Liver (tissue), 9 donors: ENCODE measurements around the gene GLIPR1L2. TPM values are rescaled to one million over a fixed set of nuclear protein-coding genes. Genes with fewer than 3 reads are reported as not detected.

Source experiments
- DNase-seq: peaks from one replicate; pipeline ENCODE4 v3.0.0-alpha.2; 2017; ENCODE audit warnings: low spot score
- H3K27ac ChIP-seq, 2 donors: one replicate each; pipeline ENCODE4 v1.7.0; 2013; ENCODE audit warnings: inconsistent platforms in 2 of 2, low read length in 2 of 2, control low read depth in 1 of 2, low read depth in 1 of 2, mild to moderate bottlenecking in 1 of 2
- H3K27me3 ChIP-seq, 4 donors: one replicate each; pipeline versions ENCODE4 v1.6.1 to v1.7.0; 2013; ENCODE audit warnings: low read length in 3 of 4, inconsistent platforms in 1 of 4, mild to moderate bottlenecking in 1 of 4, moderate library complexity in 1 of 4; ENCODE audit not compliant: control insufficient read depth in 4 of 4, insufficient read depth in 4 of 4
- H3K36me3 ChIP-seq, 4 donors: one replicate each; pipeline versions ENCODE4 v1.6.1 to v1.7.0; 2013; ENCODE audit warnings: low read length in 3 of 4, mild to moderate bottlenecking in 3 of 4, low read depth in 1 of 4, moderate library complexity in 1 of 4; ENCODE audit not compliant: control insufficient read depth in 4 of 4, insufficient read depth in 3 of 4
- H3K4me1 ChIP-seq, 4 donors: one replicate each; pipeline versions ENCODE4 v1.6.1 to v1.7.0; 2013; ENCODE audit warnings: low read length in 3 of 4, mild to moderate bottlenecking in 3 of 4, moderate library complexity in 1 of 4; ENCODE audit not compliant: control insufficient read depth in 4 of 4, insufficient read depth in 4 of 4
- H3K4me3 ChIP-seq, 3 donors: one replicate each; pipeline versions ENCODE4 v1.6.1 to v1.7.0; 2013; ENCODE audit warnings: low read length in 3 of 3, control low read depth in 1 of 3, low read depth in 1 of 3, mild to moderate bottlenecking in 1 of 3
- H3K9ac ChIP-seq, 2 donors: one replicate each; pipeline ENCODE4 v1.7.0; 2013; ENCODE audit warnings: low read length in 2 of 2, mild to moderate bottlenecking in 2 of 2, moderate library complexity in 2 of 2, control low read depth in 1 of 2, low read depth in 1 of 2
- H3K9me3 ChIP-seq, 4 donors: one replicate each; pipeline versions ENCODE4 v1.6.1 to v1.7.0; 2013; ENCODE audit warnings: low read length in 3 of 4; ENCODE audit not compliant: control insufficient read depth in 4 of 4
- EGR1 ChIP-seq, 2 donors: IDR thresholded peaks; 2 replicates each; pipeline ENCODE4 v1.6.1; 2016 to 2018; ENCODE audit warnings: antibody characterized with exemption in 2 of 2, low read depth in 2 of 2
- FOXA1 ChIP-seq: IDR thresholded peaks from 2 replicates; pipeline ENCODE4 v1.6.1; 2016; ENCODE audit warnings: antibody characterized with exemption
- FOXA2 ChIP-seq: IDR thresholded peaks from 2 replicates; pipeline ENCODE4 v1.6.1; 2016; ENCODE audit warnings: antibody characterized with exemption
- GABPA ChIP-seq, 2 donors: IDR thresholded peaks in 1 of 2; conservative IDR thresholded peaks in 1 of 2; 2 replicates each; pipeline ENCODE4 v1.6.1; 2016; ENCODE audit warnings: antibody characterized with exemption in 2 of 2, mild to moderate bottlenecking in 1 of 2, moderate library complexity in 1 of 2
- HNF4A ChIP-seq, 2 donors: conservative IDR thresholded peaks; 2 replicates each; pipeline ENCODE4 v1.6.1; 2016; ENCODE audit warnings: antibody characterized with exemption in 2 of 2, mild to moderate bottlenecking in 2 of 2
- HNF4G ChIP-seq: IDR thresholded peaks from 2 replicates; pipeline ENCODE4 v1.6.1; 2016; ENCODE audit warnings: antibody characterized with exemption
- JUND ChIP-seq, 2 donors: IDR thresholded peaks; 2 replicates each; pipeline ENCODE4 v1.6.1; 2016; ENCODE audit warnings: antibody characterized with exemption in 2 of 2
- NR2F2 ChIP-seq: IDR thresholded peaks from 2 replicates; pipeline ENCODE4 v1.6.1; 2016; ENCODE audit warnings: antibody characterized with exemption
- RXRA ChIP-seq, 2 donors: IDR thresholded peaks; 2 replicates each; pipeline ENCODE4 v1.6.1; 2017 to 2018; ENCODE audit warnings: antibody characterized with exemption in 2 of 2, mild to moderate bottlenecking in 1 of 2
- SP1 ChIP-seq: IDR thresholded peaks from 2 replicates; pipeline ENCODE4 v1.6.1; 2018; ENCODE audit warnings: antibody characterized with exemption, mild to moderate bottlenecking
- TAF1 ChIP-seq: conservative IDR thresholded peaks from 2 replicates; pipeline ENCODE4 v1.6.1; 2016; ENCODE audit warnings: antibody characterized with exemption, mild to moderate bottlenecking
- YY1 ChIP-seq: IDR thresholded peaks from 2 replicates; pipeline ENCODE4 v1.6.1; 2016; ENCODE audit warnings: antibody characterized with exemption, mild to moderate bottlenecking
- WGBS: extraction: QIAGEN DNeasy Blood & Tissue Kit; methylation state at CpG from one replicate; pipeline ENCODE4 v1.1.7; 2013; 5-methylcytosine and 5-hydroxymethylcytosine counted together
- polyA plus RNA-seq, 2 donors: library from polyadenylated mRNA; stranded (reverse) in 1 of 2; unstranded in 1 of 2; fragments of 200-250 nt in 1 of 2; fragments of >200 nt in 1 of 2; fragmentation: Nextera tagmentation in 1 of 2; extraction: Ambion mirVana in 1 of 2; gene quantifications; one replicate each; pipeline versions ENCODE4 v1.2.1 to v1.2.3, GENCODE V29; 2013 to 2015
- total RNA-seq, 2 donors: library from RNA; depleted of rRNA; stranded (reverse); fragments of >200 nt; gene quantifications; one replicate each; pipeline ENCODE4 v1.2.3, GENCODE V29; 2014
- TF ChIP-seq, protein P1 (sequence below): IDR thresholded peaks from 2 replicates; pipeline ENCODE4 v1.6.1; 2016; ENCODE audit warnings: antibody characterized with exemption
- TF ChIP-seq, protein P2 (sequence below): fragments of 150-350 bp; IDR thresholded peaks from 2 replicates; pipeline ENCODE4 v1.5.1; 2017; ENCODE audit warnings: improper control_type of control experiment, low read depth, low read length; ENCODE audit not compliant: missing input control
- TF ChIP-seq, protein P3 (sequence below): IDR thresholded peaks from 2 replicates; pipeline ENCODE4 v1.6.1; 2016; ENCODE audit warnings: antibody characterized with exemption
- TF ChIP-seq, protein P4 (sequence below): IDR thresholded peaks from 2 replicates; pipeline ENCODE4 v1.6.1; 2016; ENCODE audit warnings: antibody characterized with exemption, mild to moderate bottlenecking
- TF ChIP-seq, protein P5 (sequence below): IDR thresholded peaks from 2 replicates; pipeline ENCODE4 v1.6.1; 2016; ENCODE audit warnings: antibody characterized with exemption
- donor health status: healthy.
- donor health status: healthy.
- donor health status: healthy.
- donor health status: healthy.
- donor health status: healthy.

Gene GLIPR1L2
- total and polyA plus RNA-seq, 4 donors, result 0.05 to 0.38 (median 0.26) TPM

DNA sequence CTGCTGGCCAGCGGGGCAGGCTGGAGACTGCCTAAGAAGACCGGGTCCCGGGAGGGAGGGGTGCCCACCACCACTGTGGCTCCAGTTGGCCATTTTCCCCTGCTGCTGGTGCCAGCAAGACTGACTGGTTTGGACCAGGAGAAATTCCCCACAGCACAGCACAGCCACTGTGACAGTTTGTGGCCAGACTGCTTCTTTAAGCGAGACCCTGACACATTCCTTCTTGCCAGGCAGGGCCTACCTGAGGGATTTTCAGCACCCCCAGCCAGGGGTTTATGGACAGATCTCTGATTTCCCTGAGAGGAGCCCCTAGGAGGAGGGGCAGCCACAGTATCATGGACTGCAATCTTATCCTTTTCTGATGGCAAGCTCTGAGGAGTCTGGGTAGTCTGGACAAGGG lies 40.9 kb upstream of the GLIPR1L2 start:
- DNase-seq, result no peak
- H3K36me3 ChIP-seq, result no peaks in the 10 kb centered on the region
- 90% methylated on average over 4 of the region's 4 CpGs for WGBS

DNA sequence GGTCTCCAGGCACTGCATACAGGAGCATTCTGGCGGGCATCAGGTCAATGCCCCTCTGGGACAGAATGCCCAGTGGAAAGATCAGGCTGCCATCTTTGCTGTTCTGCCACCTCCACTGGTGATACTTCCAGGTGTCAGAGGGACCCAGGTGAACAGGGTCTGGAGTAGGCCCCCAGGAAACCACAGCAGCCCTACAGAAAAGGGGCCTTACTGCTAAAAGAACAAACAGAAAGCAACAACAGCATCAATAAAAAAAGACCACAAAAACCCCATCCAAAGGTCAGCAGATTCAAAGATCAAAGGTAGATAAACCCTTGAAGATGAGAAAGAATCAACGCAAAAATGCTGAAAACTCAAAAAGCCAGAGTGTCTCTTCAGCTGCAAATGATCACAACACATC lies 40.5 kb upstream of the GLIPR1L2 start:
- WGBS, result 69% methylated on average over 2 of the region's 2 CpGs
- Histone ChIP-seq H3K27me3 (no peaks in the 10 kb centered on the region), H3K4me3 (no peak overlapping the region), H3K4me1 (no peaks in the 10 kb centered on the region), H3K9me3 (no peaks in the 10 kb centered on the region), H3K36me3 (no peaks in the 10 kb centered on the region), H3K27ac (no peak overlapping the region), H3K9ac (no peak overlapping the region)
- DNase-seq, result no peak
- TF ChIP-seq, protein P1, sequence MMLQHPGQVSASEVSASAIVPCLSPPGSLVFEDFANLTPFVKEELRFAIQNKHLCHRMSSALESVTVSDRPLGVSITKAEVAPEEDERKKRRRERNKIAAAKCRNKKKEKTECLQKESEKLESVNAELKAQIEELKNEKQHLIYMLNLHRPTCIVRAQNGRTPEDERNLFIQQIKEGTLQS, result no peak
- TF ChIP-seq, protein P2, sequence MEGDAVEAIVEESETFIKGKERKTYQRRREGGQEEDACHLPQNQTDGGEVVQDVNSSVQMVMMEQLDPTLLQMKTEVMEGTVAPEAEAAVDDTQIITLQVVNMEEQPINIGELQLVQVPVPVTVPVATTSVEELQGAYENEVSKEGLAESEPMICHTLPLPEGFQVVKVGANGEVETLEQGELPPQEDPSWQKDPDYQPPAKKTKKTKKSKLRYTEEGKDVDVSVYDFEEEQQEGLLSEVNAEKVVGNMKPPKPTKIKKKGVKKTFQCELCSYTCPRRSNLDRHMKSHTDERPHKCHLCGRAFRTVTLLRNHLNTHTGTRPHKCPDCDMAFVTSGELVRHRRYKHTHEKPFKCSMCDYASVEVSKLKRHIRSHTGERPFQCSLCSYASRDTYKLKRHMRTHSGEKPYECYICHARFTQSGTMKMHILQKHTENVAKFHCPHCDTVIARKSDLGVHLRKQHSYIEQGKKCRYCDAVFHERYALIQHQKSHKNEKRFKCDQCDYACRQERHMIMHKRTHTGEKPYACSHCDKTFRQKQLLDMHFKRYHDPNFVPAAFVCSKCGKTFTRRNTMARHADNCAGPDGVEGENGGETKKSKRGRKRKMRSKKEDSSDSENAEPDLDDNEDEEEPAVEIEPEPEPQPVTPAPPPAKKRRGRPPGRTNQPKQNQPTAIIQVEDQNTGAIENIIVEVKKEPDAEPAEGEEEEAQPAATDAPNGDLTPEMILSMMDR, result no peak
- TF ChIP-seq HNF4A (conservative IDR thresholded peaks at IDR 0.05) (no peak), HNF4G (no peak), SP1 (no peak), NR2F2 (no peak), JUND (IDR thresholded peaks at IDR 0.05) (no peak), TAF1 (no peak), RXRA (IDR thresholded peaks at IDR 0.05) (no peak)
- TF ChIP-seq, protein P3, sequence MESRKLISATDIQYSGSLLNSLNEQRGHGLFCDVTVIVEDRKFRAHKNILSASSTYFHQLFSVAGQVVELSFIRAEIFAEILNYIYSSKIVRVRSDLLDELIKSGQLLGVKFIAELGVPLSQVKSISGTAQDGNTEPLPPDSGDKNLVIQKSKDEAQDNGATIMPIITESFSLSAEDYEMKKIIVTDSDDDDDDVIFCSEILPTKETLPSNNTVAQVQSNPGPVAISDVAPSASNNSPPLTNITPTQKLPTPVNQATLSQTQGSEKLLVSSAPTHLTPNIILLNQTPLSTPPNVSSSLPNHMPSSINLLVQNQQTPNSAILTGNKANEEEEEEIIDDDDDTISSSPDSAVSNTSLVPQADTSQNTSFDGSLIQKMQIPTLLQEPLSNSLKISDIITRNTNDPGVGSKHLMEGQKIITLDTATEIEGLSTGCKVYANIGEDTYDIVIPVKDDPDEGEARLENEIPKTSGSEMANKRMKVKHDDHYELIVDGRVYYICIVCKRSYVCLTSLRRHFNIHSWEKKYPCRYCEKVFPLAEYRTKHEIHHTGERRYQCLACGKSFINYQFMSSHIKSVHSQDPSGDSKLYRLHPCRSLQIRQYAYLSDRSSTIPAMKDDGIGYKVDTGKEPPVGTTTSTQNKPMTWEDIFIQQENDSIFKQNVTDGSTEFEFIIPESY, result no peak

More for the DNA sequence above, 40.9 kb upstream of the GLIPR1L2 start:
- Histone ChIP-seq H3K4me1 (no peaks in the 10 kb centered on the region), H3K27ac (no peak overlapping the region), H3K9me3 (no peaks in the 10 kb centered on the region), H3K9ac (no peak overlapping the region), H3K4me3 (no peak overlapping the region), H3K27me3 (no peaks in the 10 kb centered on the region)
- TF ChIP-seq, protein P2, result no peak
- TF ChIP-seq YY1, result no peak
- no peak for TF ChIP-seq FOXA1
- no peak for TF ChIP-seq GABPA (IDR thresholded peaks at IDR 0.05 in 1 of 2, conservative IDR thresholded peaks at IDR 0.05 in 1 of 2)
- TF ChIP-seq JUND (IDR thresholded peaks at IDR 0.05), result no peak
- TF ChIP-seq, protein P4, sequence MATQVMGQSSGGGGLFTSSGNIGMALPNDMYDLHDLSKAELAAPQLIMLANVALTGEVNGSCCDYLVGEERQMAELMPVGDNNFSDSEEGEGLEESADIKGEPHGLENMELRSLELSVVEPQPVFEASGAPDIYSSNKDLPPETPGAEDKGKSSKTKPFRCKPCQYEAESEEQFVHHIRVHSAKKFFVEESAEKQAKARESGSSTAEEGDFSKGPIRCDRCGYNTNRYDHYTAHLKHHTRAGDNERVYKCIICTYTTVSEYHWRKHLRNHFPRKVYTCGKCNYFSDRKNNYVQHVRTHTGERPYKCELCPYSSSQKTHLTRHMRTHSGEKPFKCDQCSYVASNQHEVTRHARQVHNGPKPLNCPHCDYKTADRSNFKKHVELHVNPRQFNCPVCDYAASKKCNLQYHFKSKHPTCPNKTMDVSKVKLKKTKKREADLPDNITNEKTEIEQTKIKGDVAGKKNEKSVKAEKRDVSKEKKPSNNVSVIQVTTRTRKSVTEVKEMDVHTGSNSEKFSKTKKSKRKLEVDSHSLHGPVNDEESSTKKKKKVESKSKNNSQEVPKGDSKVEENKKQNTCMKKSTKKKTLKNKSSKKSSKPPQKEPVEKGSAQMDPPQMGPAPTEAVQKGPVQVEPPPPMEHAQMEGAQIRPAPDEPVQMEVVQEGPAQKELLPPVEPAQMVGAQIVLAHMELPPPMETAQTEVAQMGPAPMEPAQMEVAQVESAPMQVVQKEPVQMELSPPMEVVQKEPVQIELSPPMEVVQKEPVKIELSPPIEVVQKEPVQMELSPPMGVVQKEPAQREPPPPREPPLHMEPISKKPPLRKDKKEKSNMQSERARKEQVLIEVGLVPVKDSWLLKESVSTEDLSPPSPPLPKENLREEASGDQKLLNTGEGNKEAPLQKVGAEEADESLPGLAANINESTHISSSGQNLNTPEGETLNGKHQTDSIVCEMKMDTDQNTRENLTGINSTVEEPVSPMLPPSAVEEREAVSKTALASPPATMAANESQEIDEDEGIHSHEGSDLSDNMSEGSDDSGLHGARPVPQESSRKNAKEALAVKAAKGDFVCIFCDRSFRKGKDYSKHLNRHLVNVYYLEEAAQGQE, result no peak
- TF ChIP-seq HNF4G, result no peak
- TF ChIP-seq, protein P5, sequence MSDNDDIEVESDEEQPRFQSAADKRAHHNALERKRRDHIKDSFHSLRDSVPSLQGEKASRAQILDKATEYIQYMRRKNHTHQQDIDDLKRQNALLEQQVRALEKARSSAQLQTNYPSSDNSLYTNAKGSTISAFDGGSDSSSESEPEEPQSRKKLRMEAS, result no peak
- no peak for TF ChIP-seq EGR1 (IDR thresholded peaks at IDR 0.05; ENCODE audit: low read depth in 2 of 2)
- TF ChIP-seq, protein P1, result no peak
- TF ChIP-seq, protein P3, result no peak
- no peak for TF ChIP-seq FOXA2
- TF ChIP-seq RXRA (IDR thresholded peaks at IDR 0.05), result no peak
